A673 (cell line): Measurements from ENCODE around the gene ASTN2. TPM values are rescaled to one million over a fixed set of nuclear protein-coding genes. Genes with fewer than 3 reads are reported as not detected.

Source experiments
- BruUV-seq: library from RNA; stranded (reverse); fragments of 400-500 nt; replicated peaks from 2 replicates; lab custom pipeline; 2021; lab: Mats Ljungman, UMichigan
- CTCF ChIA-PET: fragments of 300-600 bp; sonication (Branson Sonifier 250); formaldehyde crosslinking; loops from one replicate; lab custom pipeline; 2022; ENCODE audit warnings: antibody characterized with exemption; lab: Charles Lee
- POLR2A ChIA-PET: fragments of 300-600 bp; sonication (Branson Sonifier 250); formaldehyde crosslinking; loops from one replicate; lab custom pipeline; 2022; ENCODE audit warnings: antibody characterized with exemption; ENCODE audit not compliant: low non-redundant PET; lab: Charles Lee
- DNase-seq: peaks from one replicate; pipeline ENCODE4 v3.0.0-alpha.2; 2015; ENCODE audit warnings: low spot score
- H3K27ac ChIP-seq: fragments of 200-600 bp; sonication (generic); 2 replicates; pipeline ENCODE4 v1.5.1; 2016; ENCODE audit warnings: mixed run types, low read depth, mild to moderate bottlenecking, mixed read lengths, antibody characterized with exemption, low read length; ENCODE audit not compliant: poor library complexity, severe bottlenecking
- H3K27me3 ChIP-seq: fragments of 200-600 bp; sonication (generic); replicated peaks from 2 replicates; pipeline ENCODE4 v1.6.1; 2017; ENCODE audit warnings: mixed run types, low read depth, mild to moderate bottlenecking, mixed read lengths, antibody characterized with exemption, low read length; ENCODE audit not compliant: insufficient read depth, poor library complexity
- H3K36me3 ChIP-seq: fragments of 200-600 bp; sonication (generic); 2 replicates; pipeline ENCODE4 v1.6.1; 2016; ENCODE audit warnings: mixed run types, mild to moderate bottlenecking, mixed read lengths, antibody characterized with exemption, low read length; ENCODE audit not compliant: insufficient read depth, poor library complexity, severe bottlenecking
- H3K4me1 ChIP-seq: fragments of 200-600 bp; sonication (generic); 2 replicates; pipeline ENCODE4 v1.6.1; 2017; ENCODE audit warnings: mixed run types, mild to moderate bottlenecking, mixed read lengths, antibody characterized with exemption, low read length; ENCODE audit not compliant: insufficient read depth, poor library complexity, severe bottlenecking
- H3K4me3 ChIP-seq: fragments of 200-600 bp; sonication (generic); 2 replicates; pipeline ENCODE4 v1.5.1; 2016; ENCODE audit warnings: low read depth, mixed run types, mild to moderate bottlenecking, mixed read lengths, low read length; ENCODE audit not compliant: poor library complexity, severe bottlenecking
- H3K9me3 ChIP-seq: fragments of 200-600 bp; sonication (generic); 2 replicates; pipeline ENCODE4 v1.6.1; 2016; ENCODE audit warnings: mixed run types, low read depth, mild to moderate bottlenecking, mixed read lengths, antibody characterized with exemption, low read length; ENCODE audit not compliant: poor library complexity, severe bottlenecking
- CTCF ChIP-seq: fragments of 300-800, 200-600 bp; sonication (generic); conservative IDR thresholded peaks from 2 replicates; pipeline ENCODE4 v1.5.1; 2017; ENCODE audit warnings: low read depth, mild to moderate bottlenecking, antibody characterized with exemption, low read length, moderate library complexity, mixed read lengths
- EZH2 ChIP-seq: fragments of 200-600 bp; sonication (generic); IDR thresholded peaks from 2 replicates; pipeline ENCODE4 v1.6.1; 2017; ENCODE audit warnings: borderline replicate concordance, low read depth, mild to moderate bottlenecking, mixed read lengths, antibody characterized with exemption, low read length; ENCODE audit not compliant: poor library complexity, severe bottlenecking
- intact Hi-C: fragments of 100-400 bp; cut with micrococcal nuclease; formaldehyde crosslinking; loops from one replicate; pipeline ENCODE4 v1.10.0; 2022; ENCODE audit not compliant: unreplicated experiment
- total RNA-seq: library from RNA; stranded (reverse); gene quantifications from 2 replicates; pipeline ENCODE4 v1.2.3, GENCODE V29; 2021

Gene ASTN2
- total RNA-seq, 1 experiment from 2014 or later: 3.4 TPM

- CTCF ChIA-PET: no interaction called here
- Histone ChIP-seq H3K4me1 (no peaks in the 10 kb centered on the region), H3K27ac (no peak overlapping the region), H3K36me3 (no peaks in the 10 kb centered on the region), H3K27me3 (peaks cover 14% of the 10 kb centered on the region), H3K4me3 (no peak overlapping the region), H3K9me3 (no peaks in the 10 kb centered on the region)
- POLR2A ChIA-PET: no interaction called here
- TF ChIP-seq EZH2: no peak
- intact Hi-C loops: no loop called here
- DNase-seq: no peak
- BruUV-seq: no TSS peak
Observed at GRCh38 chr9:116939161-116939560, 475.7 kb downstream of the ASTN2 start.

- intact Hi-C loops: no loop called here
Observed at GRCh38 chr9:116937361-116937760, 477.5 kb downstream of the ASTN2 start.

GRCh38 chr9:116935149-116935897, 479.5 kb downstream of the ASTN2 start:
- BruUV-seq: no TSS peak
- CTCF ChIA-PET: no interaction called here
- H3K36me3 ChIP-seq: no peaks in the 10 kb centered on the region
- no peak for DNase-seq
- H3K4me1 ChIP-seq: no peaks in the 10 kb centered on the region
- intact Hi-C loops: no loop called here
- no peaks in the 10 kb centered on the region for H3K9me3 ChIP-seq
- TF ChIP-seq EZH2: no peak
- TF ChIP-seq CTCF: no peak
- H3K27me3 ChIP-seq: no peaks in the 10 kb centered on the region
- POLR2A ChIA-PET: no interaction called here
- H3K27ac ChIP-seq: no peak overlapping the region
- H3K4me3 ChIP-seq: no peak overlapping the region

More at GRCh38 chr9:116937361-116937760, 477.5 kb downstream of the ASTN2 start:
- ChIA-PET CTCF (no interaction called here), POLR2A (no interaction called here)
- Histone ChIP-seq H3K27me3 (no peaks in the 10 kb centered on the region), H3K4me3 (no peak overlapping the region), H3K4me1 (no peaks in the 10 kb centered on the region), H3K9me3 (no peaks in the 10 kb centered on the region), H3K27ac (no peak overlapping the region), H3K36me3 (no peaks in the 10 kb centered on the region)
- no TSS peak for BruUV-seq
- TF ChIP-seq CTCF: no peak
- no peak for TF ChIP-seq EZH2
- DNase-seq: no peak
